Activated CD8-positive, alpha-beta memory T cell treated with anti-CD3 and anti-CD28 coated beads for 24 hours (primary cell): ENCODE data around the gene CFAP251.

ENCODE experiments used
- DNase-seq: peaks from one replicate; pipeline ENCODE4 v3.0.0-alpha.2; 2020

CFAP251 gene

GRCh38 chr12:121946313-121947025 is 28.1 kb downstream of the CFAP251 start:
- no peak for DNase-seq

- no peak for DNase-seq
Measured at GRCh38 chr12:121947981-121948380, 29.6 kb downstream of the CFAP251 start.

GRCh38 chr12:121949648-121950397 is 31.4 kb downstream of the CFAP251 start:
- no peak for DNase-seq

- no peak for DNase-seq
Measured at GRCh38 chr12:121953117-121953692, 34.8 kb downstream of the CFAP251 start.

- no peak for DNase-seq
Measured at GRCh38 chr12:121953695-121954094, 35.3 kb downstream of the CFAP251 start.

- DNase-seq = no peak
Measured at GRCh38 chr12:121955258-121956237, 37.2 kb downstream of the CFAP251 start.

GRCh38 chr12:121957861-121958515 is 39.6 kb downstream of the CFAP251 start:
- DNase-seq = no peak

- no peak for DNase-seq
Measured at GRCh38 chr12:121958541-121959240, 40.3 kb downstream of the CFAP251 start.

- no peak for DNase-seq
Measured at GRCh38 chr12:121960541-121960940, 42.1 kb downstream of the CFAP251 start.

- no peak for DNase-seq
Measured at GRCh38 chr12:121961195-121961879, 42.9 kb downstream of the CFAP251 start.

GRCh38 chr12:121963341-121964018 is 45.1 kb downstream of the CFAP251 start:
- DNase-seq = no peak

- DNase-seq = no peak
Measured at GRCh38 chr12:121964813-121965643, 46.6 kb downstream of the CFAP251 start.

GRCh38 chr12:121966959-121967358 is 48.6 kb downstream of the CFAP251 start:
- no peak for DNase-seq

- DNase-seq = no peak
Measured at GRCh38 chr12:121968876-121969275, 50.5 kb downstream of the CFAP251 start.

- DNase-seq = no peak
Measured at GRCh38 chr12:121969726-121970125, 51.3 kb downstream of the CFAP251 start.

GRCh38 chr12:121970581-121971300 is 52.3 kb downstream of the CFAP251 start:
- no peak for DNase-seq

- DNase-seq = no peak
Measured at GRCh38 chr12:121974026-121974985, 55.9 kb downstream of the CFAP251 start.
